Testis (tissue), 2 donors: ENCODE data around the gene SMURF1.

ENCODE experiments used
- POLR2A ChIP-seq: fragments of 450-650 bp; IDR thresholded peaks from one replicate; pipeline ENCODE4 v1.6.1; 2017; ENCODE audit warnings: antibody characterized with exemption, mild to moderate bottlenecking, moderate library complexity
- TF ChIP-seq, protein P1 (sequence below), 3 experiments: fragments of 450-650 bp in 2 of 3; fragments of 200-600 bp in 1 of 3; sonication (generic) in 1 of 3; IDR thresholded peaks; one replicate each; pipeline ENCODE4 v1.5.1; 2016 to 2019; ENCODE audit warnings: antibody characterized with exemption in 3 of 3, mild to moderate bottlenecking in 2 of 3, moderate library complexity in 1 of 3

DNA sequence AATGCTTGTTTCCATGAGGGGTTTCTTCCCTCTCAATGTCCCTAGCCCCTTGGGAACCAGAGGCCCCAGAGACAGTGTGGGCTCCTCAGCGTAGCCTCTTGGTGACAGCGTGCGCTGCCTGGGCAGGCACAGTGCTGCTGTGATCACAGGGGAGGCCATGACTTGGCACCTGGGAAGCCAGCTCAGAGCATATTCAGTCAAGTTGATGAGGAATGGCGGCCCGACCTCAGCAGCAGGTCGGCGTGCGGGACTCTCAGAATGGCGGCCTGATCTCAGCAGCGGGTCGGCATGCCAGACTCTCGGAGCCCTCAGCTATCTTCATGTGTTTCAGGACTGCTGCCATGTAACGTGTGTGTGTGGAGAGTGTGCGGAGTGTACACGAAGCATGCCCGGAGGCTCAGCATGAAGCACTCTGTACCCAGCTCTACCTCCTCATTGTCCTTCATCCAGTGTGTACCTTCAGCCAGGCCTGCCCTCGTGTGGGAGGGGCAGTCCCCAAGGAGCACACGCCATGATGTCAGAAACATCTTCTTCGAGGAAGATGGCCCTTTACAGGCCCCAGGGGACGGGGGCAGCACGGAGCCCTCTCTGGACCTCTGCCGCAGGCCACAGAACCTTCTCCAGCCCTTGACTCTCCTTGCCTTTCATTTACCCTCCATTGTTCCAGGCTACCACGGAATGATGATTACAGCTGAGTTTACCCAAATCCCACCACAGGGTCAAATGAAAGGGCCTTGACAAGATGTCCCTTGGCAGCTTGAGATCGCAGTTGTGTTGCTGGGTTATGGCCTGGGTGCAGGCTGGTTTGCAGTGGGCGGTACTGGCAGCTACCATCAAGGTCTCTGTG, 130.4 kb downstream of the SMURF1 start:
- TF ChIP-seq, protein P1, sequence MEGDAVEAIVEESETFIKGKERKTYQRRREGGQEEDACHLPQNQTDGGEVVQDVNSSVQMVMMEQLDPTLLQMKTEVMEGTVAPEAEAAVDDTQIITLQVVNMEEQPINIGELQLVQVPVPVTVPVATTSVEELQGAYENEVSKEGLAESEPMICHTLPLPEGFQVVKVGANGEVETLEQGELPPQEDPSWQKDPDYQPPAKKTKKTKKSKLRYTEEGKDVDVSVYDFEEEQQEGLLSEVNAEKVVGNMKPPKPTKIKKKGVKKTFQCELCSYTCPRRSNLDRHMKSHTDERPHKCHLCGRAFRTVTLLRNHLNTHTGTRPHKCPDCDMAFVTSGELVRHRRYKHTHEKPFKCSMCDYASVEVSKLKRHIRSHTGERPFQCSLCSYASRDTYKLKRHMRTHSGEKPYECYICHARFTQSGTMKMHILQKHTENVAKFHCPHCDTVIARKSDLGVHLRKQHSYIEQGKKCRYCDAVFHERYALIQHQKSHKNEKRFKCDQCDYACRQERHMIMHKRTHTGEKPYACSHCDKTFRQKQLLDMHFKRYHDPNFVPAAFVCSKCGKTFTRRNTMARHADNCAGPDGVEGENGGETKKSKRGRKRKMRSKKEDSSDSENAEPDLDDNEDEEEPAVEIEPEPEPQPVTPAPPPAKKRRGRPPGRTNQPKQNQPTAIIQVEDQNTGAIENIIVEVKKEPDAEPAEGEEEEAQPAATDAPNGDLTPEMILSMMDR (IDR thresholded peaks at IDR 0.05), result no peak
- TF ChIP-seq POLR2A, result no peak
